Measurements from ENCODE around the gene KIRREL3. TPM values are rescaled to one million over a fixed set of nuclear protein-coding genes. Genes with fewer than 3 reads are reported as not detected.

The KIRREL3 gene
- total RNA-seq, 1 experiment from 2014 or later, result 0.44 TPM

DNA sequence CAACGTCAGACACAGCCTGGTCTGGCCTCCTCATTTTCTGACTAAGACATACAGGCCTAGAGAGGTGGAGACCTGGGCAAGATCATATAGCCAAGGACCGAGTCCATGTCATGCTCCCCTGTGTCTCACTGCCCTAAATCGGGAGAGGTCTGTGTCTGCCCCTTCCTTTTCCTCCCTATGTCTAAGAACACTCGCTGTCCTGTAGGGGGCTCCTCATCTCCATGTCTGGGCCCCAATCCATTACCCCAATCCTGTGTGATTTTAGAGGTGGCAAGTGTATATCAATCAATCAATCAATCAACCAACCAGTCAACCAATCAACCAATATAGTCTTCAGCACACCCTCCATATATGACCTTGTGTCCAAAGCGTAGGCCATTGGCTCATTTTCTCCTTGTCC, 125.7 kb downstream of the KIRREL3 start:
- Histone ChIP-seq H3K4me1 (ENCODE audit: insufficient read depth, low read length) (no peaks in the 10 kb centered on the region), H3K9me2 (replicated peaks; ENCODE audit: low read length) (no peaks in the 10 kb centered on the region), H3K36me3 (ENCODE audit: low read depth, low read length) (no peaks in the 10 kb centered on the region), H3K27me3 (ENCODE audit: low read length) (peaks cover 10% of the 10 kb centered on the region; the same call in 1 of the 2 replicates), H4K20me1 (ENCODE audit: low read length) (no peaks in the 10 kb centered on the region), H3K4me2 (ENCODE audit: low read length) (no peak overlapping the region), H2AFZ (ENCODE audit: low read length) (no peak overlapping the region), H3F3A (ENCODE audit: low read length, unreplicated experiment) (no peaks in the 10 kb centered on the region), H3K9me3 (ENCODE audit: low read length) (no peaks in the 10 kb centered on the region), H3K4me3 (ENCODE audit: low read length) (no peak overlapping the region), H3K79me2 (ENCODE audit: low read length) (no peaks in the 10 kb centered on the region), H3K9ac (ENCODE audit: low read length) (no peak overlapping the region), H3K27ac (ENCODE audit: low read length) (no peak overlapping the region)
- TF ChIP-seq, protein P1, sequence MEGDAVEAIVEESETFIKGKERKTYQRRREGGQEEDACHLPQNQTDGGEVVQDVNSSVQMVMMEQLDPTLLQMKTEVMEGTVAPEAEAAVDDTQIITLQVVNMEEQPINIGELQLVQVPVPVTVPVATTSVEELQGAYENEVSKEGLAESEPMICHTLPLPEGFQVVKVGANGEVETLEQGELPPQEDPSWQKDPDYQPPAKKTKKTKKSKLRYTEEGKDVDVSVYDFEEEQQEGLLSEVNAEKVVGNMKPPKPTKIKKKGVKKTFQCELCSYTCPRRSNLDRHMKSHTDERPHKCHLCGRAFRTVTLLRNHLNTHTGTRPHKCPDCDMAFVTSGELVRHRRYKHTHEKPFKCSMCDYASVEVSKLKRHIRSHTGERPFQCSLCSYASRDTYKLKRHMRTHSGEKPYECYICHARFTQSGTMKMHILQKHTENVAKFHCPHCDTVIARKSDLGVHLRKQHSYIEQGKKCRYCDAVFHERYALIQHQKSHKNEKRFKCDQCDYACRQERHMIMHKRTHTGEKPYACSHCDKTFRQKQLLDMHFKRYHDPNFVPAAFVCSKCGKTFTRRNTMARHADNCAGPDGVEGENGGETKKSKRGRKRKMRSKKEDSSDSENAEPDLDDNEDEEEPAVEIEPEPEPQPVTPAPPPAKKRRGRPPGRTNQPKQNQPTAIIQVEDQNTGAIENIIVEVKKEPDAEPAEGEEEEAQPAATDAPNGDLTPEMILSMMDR (conservative IDR thresholded peaks at IDR 0.05; ENCODE audit: low read depth, low read length), result no peak; the same call in 1 of the 2 replicates
- TF ChIP-seq EZH2phosphoT487 (IDR thresholded peaks at IDR 0.05; ENCODE audit: borderline replicate concordance, low read length) (no peak), EZH2 (IDR thresholded peaks at IDR 0.05; ENCODE audit: low read length, unreplicated experiment) (no peak)
- intact Hi-C loops (cut with micrococcal nuclease), result no loop called here
- no TSS peak for BruUV-seq (replicated peaks)
- POLR2A ChIA-PET (ENCODE audit: unreplicated experiment), result no interaction called here
- no peak for ATAC-seq
- CTCF ChIA-PET, result no interaction called here
- no peak for DNase-seq

DNA sequence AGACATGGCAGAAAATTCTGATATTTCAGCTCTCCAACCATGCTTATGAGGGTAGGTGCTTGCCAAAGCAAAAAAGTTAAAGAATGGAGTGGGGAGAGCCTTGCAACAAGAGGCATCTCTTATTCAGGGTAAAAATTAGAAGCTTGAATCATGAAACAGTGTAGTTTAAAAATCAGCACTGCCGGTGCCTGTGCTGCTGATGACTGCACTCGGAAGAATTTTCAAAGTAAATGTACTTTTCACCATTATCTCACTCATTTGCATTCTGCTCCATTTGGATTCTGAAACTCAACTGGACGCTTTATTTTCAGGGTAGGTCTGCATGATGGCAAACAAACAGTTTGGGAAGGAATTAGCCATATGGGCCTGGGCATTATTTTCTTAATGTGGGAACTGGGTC, 126.3 kb downstream of the KIRREL3 start:
- Histone ChIP-seq H3K27ac (ENCODE audit: low read length) (no peak overlapping the region), H3K9me3 (ENCODE audit: low read length) (no peaks in the 10 kb centered on the region), H3K9me2 (replicated peaks; ENCODE audit: low read length) (no peaks in the 10 kb centered on the region), H3K9ac (ENCODE audit: low read length) (no peak overlapping the region), H3F3A (ENCODE audit: low read length, unreplicated experiment) (no peaks in the 10 kb centered on the region), H3K27me3 (ENCODE audit: low read length) (peaks cover 5% of the 10 kb centered on the region; the same call in 1 of the 2 replicates), H3K4me1 (ENCODE audit: insufficient read depth, low read length) (no peaks in the 10 kb centered on the region), H4K20me1 (ENCODE audit: low read length) (no peaks in the 10 kb centered on the region), H3K36me3 (ENCODE audit: low read depth, low read length) (no peaks in the 10 kb centered on the region), H3K4me3 (ENCODE audit: low read length) (no peak overlapping the region), H3K4me2 (ENCODE audit: low read length) (no peak overlapping the region), H3K79me2 (ENCODE audit: low read length) (no peaks in the 10 kb centered on the region), H2AFZ (ENCODE audit: low read length) (no peak overlapping the region)
- POLR2A ChIA-PET (ENCODE audit: unreplicated experiment), result no interaction called here
- DNase-seq (no peak), ATAC-seq (no peak)
- BruUV-seq (replicated peaks), result no TSS peak
- TF ChIP-seq EZH2 (IDR thresholded peaks at IDR 0.05; ENCODE audit: low read length, unreplicated experiment) (no peak), EZH2phosphoT487 (IDR thresholded peaks at IDR 0.05; ENCODE audit: borderline replicate concordance, low read length) (no peak)
- TF ChIP-seq, protein P1 (conservative IDR thresholded peaks at IDR 0.05; ENCODE audit: low read depth, low read length), result no peak
- CTCF ChIA-PET, result no interaction called here
- intact Hi-C loops (cut with micrococcal nuclease), result no loop called here

DNA sequence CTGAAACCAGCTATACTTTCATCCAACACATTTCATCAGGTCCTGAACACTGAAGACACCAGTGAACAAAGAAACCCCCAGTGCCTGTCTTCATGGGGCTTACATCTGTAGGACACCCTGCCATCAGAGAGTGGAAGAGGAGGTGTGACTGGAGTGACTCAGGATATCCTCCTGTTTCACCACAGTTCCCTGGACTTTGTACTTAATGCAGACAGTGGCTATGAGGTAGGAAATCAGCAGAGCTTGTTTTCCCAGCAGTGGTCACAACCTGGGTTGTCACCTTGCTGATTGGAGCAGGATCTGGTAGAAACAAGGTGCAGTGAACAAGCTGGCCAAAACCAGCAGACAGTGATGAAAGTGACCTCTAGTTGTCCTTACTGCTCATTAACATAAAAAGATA, 128.8 kb downstream of the KIRREL3 start:
- ChIA-PET CTCF (no interaction called here), POLR2A (ENCODE audit: unreplicated experiment) (no interaction called here)
- Histone ChIP-seq H3K9ac (ENCODE audit: low read length) (no peak overlapping the region), H3K27ac (ENCODE audit: low read length) (no peak overlapping the region), H3K4me2 (ENCODE audit: low read length) (no peak overlapping the region), H3F3A (ENCODE audit: low read length, unreplicated experiment) (no peaks in the 10 kb centered on the region), H4K20me1 (ENCODE audit: low read length) (no peaks in the 10 kb centered on the region), H3K9me2 (replicated peaks; ENCODE audit: low read length) (no peaks in the 10 kb centered on the region), H3K36me3 (ENCODE audit: low read depth, low read length) (no peaks in the 10 kb centered on the region), H2AFZ (ENCODE audit: low read length) (no peak overlapping the region), H3K27me3 (ENCODE audit: low read length) (peaks cover 11% of the 10 kb centered on the region), H3K9me3 (ENCODE audit: low read length) (no peaks in the 10 kb centered on the region), H3K79me2 (ENCODE audit: low read length) (no peaks in the 10 kb centered on the region), H3K4me1 (ENCODE audit: insufficient read depth, low read length) (no peaks in the 10 kb centered on the region), H3K4me3 (ENCODE audit: low read length) (no peak overlapping the region)
- intact Hi-C loops (cut with micrococcal nuclease), result no loop called here
- ATAC-seq, result no peak
- no TSS peak for BruUV-seq (replicated peaks)
- no peak for DNase-seq
- TF ChIP-seq, protein P1 (conservative IDR thresholded peaks at IDR 0.05; ENCODE audit: low read depth, low read length), result no peak
- TF ChIP-seq EZH2phosphoT487 (IDR thresholded peaks at IDR 0.05; ENCODE audit: borderline replicate concordance, low read length), result no peak
- no peak for TF ChIP-seq EZH2 (IDR thresholded peaks at IDR 0.05; ENCODE audit: low read length, unreplicated experiment)

Measured in PC-3 (cell line).